NCI-H128 (cell line): ENCODE data around the gene OR4K1.
"Not testable (repeated sequence)": the region's sequence is repeated elsewhere in the genome, so short reads cannot be mapped to it uniquely, and the experiment has no call there.

Source experiments
- DNase-seq: peaks from one replicate; lab custom pipeline; 2025; ENCODE audit not compliant: unreplicated experiment; lab: John Stamatoyannopoulos, UW

OR4K1 gene, protein sequence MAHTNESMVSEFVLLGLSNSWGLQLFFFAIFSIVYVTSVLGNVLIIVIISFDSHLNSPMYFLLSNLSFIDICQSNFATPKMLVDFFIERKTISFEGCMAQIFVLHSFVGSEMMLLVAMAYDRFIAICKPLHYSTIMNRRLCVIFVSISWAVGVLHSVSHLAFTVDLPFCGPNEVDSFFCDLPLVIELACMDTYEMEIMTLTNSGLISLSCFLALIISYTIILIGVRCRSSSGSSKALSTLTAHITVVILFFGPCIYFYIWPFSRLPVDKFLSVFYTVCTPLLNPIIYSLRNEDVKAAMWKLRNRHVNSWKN

DNA sequence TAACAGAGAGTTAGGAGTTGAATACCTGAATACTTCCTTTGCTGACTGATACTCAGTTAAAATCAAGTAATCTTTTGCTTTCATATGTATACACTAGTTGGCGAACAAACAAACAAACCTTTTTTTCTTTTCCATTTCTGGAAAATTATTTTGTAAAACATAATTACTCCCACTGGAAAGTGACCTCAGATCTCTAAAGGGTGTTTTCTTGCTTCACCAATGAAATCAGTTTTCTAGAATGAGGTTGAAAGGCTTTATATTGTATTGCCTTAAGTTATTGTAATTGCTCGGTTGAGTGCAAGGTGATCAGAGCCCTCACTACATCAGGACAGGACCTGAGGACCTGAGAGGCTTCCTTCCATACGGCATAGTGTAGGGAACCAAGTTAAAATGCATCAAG lies at the start of gene OR4K1:
Gene OR4K1, plus strand, starts transcription at position 301 of the 400 bp plus-strand sequence. CDS start 4,750 bp downstream, outside the sequence.
- no peak for DNase-seq

DNA sequence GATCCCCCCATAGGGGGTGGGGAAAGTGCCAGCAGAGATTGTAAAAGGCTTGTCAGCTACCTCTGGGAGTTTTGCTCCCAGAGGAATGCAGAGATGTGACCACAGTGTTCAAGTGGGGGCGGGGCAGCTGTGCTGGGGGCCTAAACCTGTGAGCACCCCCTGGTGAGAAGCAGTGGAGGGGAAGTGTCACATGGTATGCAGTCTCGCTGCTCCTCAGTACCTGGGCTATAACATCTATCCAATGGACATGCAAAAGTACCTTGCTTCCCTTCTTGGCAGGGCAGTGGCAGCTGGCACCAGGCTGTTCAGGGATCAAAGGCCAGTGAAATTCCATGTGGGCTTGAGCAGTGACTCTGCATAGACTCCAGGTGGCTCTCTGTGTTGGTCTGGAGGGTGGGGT lies 35.4 kb upstream of the OR4K1 start:
- no peak for DNase-seq

DNA sequence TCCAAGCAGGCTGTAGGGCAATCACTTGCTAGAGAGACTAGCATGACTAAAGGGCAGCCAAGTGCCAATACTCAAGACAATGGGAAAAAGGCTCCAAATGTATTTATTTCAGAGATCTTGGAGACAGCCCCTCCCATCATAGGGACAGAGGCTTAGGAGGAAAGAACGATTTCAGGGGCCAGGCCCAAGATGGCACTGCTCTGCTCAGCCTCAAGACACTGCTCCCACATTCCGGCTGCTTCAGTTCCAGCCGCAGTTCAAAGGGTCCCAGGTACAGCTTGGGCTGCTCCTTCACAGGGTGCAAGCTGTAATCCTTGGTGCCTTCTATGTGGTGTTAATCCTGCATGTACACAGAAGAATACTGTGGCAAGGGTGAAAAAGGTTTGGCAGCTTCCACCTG lies 29.7 kb upstream of the OR4K1 start:
- DNase-seq: no peak

DNA sequence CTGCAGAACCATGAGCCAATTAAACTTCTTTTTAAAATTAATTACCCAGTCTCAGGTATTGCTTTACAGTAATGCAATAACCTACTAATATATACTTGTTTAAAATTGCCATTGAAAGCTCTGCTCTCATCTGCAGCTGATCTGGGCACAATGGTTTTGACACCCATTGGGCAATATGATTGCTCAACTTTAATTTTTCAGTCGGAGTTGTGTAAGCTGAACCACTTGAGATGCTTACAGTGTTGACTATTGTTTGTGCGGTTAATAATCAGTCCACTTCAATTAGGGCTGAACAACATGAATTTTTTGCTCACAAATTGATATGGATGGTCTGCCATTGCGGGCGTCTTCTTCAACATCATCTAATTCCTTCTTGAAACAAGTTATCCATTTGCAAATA lies 28.3 kb upstream of the OR4K1 start:
- no peak for DNase-seq

DNA sequence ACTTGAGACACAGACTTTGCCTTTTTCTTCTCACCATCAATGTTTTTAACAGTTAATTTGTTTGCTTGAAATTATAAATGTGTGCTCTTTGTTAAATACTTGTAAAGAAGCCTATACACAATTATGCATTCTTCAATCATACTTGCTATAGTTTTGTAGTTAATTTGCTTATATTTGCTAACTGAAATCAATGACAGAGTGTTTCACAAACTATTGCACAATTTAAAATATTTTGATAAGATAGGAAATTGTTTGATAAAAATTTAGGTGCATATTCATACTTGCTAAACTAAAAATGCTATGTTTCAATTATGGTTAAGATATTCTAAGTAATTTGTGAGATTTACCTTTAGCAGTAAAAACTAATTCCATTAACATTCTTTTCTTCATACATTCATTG lies 24.1 kb upstream of the OR4K1 start:
- no peak for DNase-seq

DNA sequence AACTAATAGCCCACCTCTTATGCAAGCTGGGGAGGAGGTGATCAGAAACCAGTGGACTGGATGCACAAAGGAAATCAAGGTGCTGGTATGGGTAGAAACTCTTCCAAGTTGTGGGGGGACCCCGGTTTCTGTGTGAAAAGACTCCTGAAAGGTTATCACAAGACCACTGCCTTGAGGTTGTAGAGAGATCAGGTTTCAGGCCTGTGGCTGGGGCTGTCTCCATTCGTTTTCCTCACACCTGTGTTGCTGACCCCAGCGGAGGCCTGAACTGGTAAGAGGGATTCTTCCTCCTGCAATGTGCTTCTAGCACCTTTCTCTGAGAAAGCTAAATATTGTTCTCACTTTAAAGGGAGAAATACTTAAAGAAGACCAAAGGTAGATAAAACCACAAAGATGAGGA lies 19.6 kb upstream of the OR4K1 start:
- no peak for DNase-seq

DNA sequence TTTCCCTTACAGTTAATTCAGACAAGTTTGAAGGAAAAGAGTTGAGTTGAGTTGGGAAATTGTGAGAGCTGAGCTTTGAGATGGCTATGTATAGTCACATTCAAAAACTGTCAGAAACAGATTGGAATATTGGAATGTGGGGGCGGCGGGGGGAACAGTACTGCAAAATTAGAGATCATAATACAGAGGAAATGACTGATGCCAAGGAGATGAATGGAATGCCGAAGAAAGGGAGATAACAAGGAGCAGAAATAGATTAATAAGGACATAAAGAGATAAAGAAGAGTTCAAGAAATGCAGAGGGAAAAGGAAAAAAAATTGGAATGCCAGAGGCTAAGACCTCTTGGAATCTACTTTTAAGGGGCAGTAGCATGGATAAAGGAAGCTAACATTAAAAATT lies 13.5 kb upstream of the OR4K1 start:
- no peak for DNase-seq

DNA sequence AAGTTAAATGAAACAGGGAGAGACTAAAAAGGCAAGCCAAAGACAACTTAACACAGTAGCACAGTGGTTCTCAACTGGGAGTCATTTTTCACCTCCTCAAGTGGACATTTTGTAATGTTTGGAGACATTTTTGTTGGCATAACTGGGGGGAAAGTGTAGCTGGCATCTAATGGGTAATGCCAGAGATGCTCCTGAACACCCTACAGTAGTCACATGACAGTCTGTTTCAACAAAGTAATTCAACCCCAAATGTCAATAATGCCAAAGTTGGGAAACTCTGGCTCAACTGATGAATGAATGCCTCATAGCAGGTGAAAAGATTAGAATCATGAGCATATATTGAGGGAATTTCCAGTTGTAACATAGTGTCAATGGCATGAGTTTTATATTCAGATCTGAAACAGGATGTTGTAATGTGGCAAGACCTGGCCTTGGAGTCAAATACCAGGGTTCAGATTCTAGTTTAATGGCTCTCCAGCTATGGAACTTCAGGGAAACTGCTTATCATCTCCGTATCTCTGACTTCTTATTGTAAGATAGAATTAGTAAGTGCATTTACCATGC lies 12.7 kb upstream of the OR4K1 start:
- DNase-seq: no peak

DNA sequence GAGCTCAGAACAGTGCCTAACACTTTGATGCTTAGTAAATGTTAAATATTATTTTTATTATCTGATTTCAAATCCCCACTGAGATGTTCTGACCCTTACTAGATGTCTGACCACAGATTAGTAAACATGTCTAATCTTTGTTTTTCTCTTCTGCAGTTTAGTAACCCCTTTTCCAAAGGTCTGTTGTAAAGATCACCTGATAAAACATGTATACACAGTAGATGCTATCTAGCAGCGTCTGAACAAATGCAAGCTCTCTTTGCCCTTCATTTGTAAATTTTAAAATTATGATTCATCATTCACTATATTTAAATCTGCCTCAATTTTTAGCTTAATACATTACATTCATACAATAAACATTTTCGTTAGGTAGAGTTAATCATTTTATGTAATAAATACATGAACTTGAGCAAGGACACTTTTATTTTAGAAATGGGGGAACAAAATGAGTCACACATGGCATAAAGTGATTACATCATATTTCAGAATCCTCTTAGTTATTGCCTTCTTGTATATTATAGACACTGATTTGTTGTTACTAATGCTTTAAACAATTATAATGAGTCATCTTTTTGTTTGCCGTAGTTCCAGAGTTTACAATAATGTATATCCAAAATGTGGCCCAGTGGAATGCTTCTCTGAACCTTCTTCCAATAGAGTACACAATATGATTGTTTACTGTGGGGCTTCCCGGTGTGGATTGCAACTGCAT lies 12.0 kb upstream of the OR4K1 start:
- DNase-seq: no peak

DNA sequence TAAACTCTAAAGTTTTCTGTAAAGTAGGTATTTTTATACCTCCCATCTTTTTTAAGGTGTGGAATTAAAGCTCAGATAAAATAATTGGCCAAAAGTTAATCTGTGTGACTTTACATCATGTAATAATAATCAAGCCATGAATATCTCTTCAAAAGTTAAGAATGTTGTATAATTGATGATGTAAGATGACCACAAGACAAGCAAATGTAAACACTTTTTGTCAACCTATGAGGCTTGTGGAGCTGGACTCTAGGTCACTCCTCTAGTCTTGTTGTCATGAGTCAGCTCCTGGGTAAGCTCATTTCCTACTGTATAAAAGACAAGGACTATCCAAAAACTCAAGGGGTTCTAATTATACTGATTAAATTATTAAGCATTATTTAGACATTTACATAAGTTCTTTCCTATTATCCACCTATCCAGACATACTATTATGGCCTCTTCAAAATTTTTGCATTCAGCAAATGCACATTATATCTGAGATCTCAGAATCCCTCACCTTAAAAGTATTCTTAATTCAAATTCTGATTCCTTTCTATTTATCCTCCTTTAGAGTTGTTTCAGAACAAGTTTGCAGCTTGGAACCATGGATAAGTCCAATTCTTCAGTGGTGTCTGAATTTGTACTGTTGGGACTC lies 10.6 kb upstream of the OR4K1 start, which contains the start of gene OR4K5:
Gene OR4K5, plus strand, starts transcription at position 587 of the 637 bp plus-strand sequence. Its CDS starts 0 bp downstream, at position 587.
- DNase-seq: no peak

DNA sequence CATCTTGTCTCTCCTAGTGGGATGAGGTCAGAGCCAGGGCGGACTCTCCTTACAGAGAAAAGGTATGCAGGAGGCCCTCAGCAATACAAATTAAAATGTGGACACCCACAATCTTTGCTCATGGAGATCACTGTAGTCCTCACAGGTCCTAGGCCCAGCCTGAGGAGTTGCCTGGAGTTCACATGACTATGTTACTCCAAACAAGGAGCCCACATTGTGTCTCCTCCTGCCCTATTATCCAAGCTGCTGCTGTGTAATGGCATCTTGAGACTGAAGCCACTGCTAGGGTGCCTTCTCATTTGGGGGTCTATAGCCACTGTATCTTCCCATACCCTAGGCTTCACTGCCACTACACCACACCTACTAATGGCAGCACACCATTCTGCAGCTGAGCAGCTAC lies 11.0 kb downstream of the OR4K1 start:
- no peak for DNase-seq

DNA sequence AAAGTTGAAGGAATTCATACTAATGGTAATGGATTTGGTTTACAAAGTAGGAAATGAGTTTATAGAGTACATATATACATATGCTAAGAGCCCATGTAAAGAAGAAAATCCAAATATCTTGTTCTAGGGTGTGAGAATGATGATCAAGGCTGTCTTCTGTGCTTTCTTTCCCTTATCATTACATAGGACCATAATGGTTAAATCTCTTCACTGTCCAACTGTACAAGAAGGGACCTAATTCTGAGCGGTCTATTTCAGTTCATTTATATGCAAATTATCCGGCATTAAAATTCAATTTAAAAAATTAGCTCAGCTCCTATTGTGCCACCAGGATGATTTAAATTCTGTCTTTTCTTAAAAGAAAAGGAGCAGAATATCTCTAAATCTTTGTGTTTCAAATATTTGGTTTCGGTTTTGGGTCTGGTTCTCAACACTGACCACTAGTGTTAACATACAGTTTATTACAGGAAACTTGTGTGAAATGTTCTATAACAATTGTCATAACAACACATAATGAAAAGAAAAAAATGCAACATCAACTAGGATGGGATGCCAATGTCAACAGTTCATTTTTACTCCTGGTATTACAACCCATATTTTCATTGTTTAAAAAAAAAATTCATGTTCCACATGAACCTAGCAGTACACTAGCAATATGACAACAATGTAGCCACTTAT lies 16.8 kb downstream of the OR4K1 start:
- no peak for DNase-seq

DNA sequence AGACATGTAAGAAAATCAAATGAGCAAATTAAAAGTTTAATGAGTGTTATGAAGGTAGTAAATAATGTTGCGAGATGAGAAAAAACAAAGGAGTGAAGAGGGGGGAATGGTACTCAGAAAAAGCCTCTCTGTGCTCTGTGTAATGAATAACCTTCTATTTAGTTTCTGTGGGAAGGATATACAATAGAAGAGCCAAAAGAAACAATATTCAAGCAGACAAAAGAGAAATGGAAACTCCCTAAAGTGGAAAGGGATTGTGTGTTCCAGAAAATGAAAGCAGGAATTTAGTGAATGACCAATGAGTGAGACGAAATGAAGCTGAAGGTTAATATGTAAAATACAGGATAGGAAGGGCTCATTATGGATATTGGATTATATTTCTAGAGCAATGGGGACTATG lies 18.5 kb downstream of the OR4K1 start:
- no peak for DNase-seq

DNA sequence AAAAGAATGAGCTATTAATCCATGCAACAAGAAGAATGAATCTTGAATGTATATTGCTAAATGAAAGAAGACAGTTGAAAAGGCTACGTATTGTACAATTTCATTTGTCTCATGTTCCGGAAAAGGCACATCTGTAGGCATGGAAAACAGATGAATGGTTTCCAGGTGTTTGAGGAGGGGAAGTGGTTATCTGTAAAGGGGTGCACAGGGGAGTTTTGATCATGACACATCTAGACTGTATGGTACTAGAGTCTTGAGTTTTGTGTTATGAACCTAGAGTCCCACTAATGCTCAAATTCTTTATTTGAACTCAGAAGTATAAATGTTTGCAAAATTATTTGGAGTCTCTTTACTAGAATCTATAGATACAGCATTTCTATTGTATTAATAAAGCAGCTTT lies 39.0 kb downstream of the OR4K1 start:
- not testable (repeated sequence) for DNase-seq

DNA sequence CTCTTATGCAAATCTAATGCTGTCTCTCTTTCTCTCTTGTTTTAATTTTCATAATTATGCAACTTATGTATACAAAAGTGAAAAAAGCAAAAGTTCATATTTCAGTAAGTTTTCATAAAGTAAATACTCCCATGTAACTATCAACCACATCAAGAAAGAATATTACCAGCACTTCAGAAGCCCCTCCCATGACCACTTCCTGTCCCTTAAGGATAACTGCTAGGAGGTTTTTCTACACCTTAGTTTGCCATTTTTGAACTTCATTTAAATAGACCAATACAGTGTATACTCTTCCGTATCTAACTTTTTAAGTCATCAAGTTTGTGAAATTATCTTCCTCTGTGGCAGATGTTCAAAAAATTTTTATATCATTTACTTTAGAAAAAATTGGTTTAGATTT lies 44.1 kb downstream of the OR4K1 start:
- no peak for DNase-seq

DNA sequence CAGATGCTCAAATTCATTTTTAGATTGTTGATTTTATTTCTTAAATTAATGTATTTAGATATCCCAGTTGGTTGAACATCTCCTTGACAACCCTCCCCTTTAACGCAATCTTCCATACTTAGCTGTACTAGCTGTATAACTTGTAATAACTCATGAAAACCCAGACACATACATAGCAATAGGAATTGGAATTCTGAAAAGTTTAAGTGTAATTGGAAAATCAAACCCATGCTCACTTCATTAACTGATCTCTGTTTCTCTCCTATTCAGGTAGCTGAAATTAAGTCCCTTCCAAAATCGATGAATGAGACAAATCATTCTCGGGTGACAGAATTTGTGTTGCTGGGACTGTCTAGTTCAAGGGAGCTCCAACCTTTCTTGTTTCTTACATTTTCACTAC lies 44.6 kb downstream of the OR4K1 start, which contains the start of gene OR4K15:
Gene OR4K15, plus strand, starts transcription at position 301 of the 400 bp plus-strand sequence. Its CDS starts 0 bp downstream, at position 301.
- no peak for DNase-seq
